IPS-NIHi7 (cell line): ENCODE measurements around the gene HNRNPUL1.

ENCODE experiments used
- DNase-seq: peaks from one replicate; pipeline ENCODE4 v3.0.0; 2012; ENCODE audit warnings: mixed read lengths; ENCODE audit errors: extremely low spot score

The HNRNPUL1 gene

DNA sequence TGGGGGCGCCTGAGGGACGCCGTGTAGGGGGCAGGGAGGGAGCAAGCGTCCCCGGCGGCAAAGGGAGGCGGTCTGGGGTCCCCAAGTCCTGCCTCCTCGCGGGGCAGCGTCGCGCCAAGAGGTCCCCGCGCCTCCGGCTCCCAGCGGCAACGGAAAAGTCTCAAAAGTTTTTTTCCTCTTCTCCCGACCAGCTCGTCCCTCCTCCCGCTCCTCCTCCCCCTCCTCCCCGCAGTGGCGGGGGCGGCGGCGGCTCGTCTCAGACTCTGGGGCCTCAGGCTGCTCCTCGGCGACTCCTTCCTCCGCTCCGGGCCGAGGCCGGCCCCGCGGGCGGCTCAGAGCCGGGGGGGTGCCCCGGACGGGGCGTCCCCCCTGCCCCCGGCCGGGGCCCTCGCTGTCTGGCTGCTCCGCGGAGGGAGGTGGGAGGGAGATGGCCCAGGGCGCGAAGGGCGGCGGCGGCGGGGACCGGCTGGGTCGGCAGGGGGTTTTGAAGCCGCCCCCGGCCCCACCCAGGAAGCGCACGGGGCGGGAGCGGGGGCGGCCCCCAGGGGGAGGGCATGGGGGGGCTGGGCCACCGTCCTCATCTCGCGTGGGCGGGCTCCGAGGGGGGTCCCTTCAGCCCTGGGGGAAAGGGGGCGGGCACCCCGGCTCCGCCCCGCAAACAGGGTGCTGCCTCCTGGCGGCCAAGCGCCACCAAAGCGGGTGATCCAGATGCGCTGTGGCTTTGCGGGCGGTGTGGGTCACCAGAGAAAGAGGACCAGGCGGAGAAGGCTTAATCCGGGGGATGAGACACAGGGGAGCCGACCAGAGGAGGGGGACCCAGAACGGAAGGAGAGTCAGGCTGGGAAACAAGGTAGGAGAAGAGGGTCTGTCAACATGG is 89.5 kb downstream of the HNRNPUL1 start, which contains the start of gene TGFB1:
TGFB1 (minus strand) TSS at position 457 of the 877 bp plus-strand sequence. CDS start 878 bp downstream, outside the sequence.
- peak; percentile 88 for DNase-seq

DNA sequence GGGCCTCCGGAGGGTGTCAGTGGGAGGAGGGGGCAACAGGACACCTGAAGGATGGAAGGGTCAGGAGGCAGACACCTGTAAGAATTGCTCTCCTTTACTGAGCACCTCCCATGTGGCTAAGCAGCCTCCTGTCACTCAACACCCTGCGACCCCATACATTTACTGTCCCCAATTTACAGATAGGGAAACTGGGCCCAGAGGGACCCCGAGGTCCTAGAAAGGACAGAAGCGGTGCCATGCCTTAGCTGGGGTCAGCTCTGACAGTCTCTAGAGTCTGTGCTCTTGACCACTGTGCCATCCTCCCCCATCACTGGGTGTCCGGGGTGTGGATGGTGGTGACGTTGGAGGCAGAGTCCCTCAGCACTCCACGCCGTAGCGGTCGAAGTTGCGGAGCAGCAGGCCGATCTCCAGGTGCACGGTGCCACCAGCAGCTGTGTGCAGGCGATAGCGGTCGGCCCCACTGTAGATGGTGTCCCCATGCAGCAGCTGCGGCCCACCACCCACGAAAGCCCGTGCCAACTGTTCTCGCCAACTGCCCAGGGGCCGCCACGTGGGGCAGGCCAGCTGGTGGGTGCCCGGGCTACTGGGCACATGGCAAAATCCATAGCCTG is 90.3 kb downstream of the HNRNPUL1 start:
- DNase-seq = no peak

- no peak for DNase-seq
These were observed 90.9 kb downstream of the HNRNPUL1 start for GRCh38 chr19:41355035-41355434.

DNA sequence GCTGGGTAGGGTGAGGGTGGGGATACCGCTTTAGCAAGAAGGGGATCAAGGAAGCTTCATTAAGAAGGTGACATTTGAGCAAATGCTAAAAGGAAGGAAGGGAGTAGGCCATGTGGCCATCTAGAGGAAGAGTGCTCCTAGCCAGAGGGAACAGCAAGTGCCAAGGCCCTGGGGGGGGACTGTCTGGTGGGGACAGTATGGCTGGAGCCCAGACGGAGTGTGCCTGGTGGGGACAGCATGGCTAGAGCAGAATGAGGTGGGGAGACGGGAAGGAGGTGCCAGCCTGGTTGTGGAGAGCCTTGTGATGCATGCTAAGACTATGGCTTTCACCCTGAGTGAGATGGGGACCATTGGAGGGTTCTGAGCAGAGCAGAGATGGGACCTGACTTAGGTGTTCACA is 91.6 kb downstream of the HNRNPUL1 start:
- no peak for DNase-seq

DNA sequence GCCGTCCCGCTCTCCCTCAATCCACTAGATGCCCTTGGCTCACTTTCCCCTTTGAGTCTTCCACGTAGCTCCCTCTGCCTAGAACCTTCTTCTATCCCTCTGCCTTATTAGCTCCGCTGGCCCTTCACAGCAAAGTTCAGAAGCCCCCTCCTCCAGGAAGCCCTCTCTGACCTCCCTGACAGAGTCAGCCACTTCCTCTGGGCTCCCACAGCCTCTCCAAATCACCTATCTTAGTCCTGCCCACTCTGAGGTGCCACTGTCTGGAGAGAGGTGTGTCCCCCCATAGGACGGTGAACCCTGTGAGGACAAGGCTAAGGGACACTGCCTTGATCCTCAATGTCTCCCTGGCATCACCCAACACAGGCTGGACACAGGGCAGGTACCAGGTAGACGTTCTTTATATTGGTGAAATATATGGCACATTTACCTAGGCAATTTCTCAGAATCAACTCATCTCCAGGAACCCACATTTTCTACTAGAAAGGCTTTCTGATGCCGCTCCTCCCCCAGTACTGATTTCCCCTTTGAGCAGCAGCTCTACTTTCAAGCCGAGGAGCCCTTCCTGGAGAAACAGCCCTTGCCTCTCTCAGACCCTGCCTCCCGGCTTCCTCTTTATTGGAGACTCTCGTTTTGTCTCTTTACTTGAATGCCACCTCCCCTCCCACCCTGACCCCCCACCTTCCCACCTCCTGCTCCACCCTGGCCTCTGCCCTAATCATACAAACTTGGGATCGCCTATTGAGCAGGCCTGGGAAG is 93.0 kb downstream of the HNRNPUL1 start:
- no peak for DNase-seq
